Stimulated activated CD8-positive, alpha-beta memory T cell treated with anti-CD3 and anti-CD28 coated beads, Interleukin-15, amount 100 ng/mL, for 48 hours (primary cell): ENCODE measurements around the gene TMEM117.
"Not testable (repeated sequence)": the region's sequence is repeated elsewhere in the genome, so short reads cannot be mapped to it uniquely, and the experiment has no call there.

Source experiments
- DNase-seq, 2 donors: peaks; one replicate each; pipeline ENCODE4 v3.0.0-alpha.2; 2020; ENCODE audit warnings: low read depth in 2 of 2

The TMEM117 gene

DNA sequence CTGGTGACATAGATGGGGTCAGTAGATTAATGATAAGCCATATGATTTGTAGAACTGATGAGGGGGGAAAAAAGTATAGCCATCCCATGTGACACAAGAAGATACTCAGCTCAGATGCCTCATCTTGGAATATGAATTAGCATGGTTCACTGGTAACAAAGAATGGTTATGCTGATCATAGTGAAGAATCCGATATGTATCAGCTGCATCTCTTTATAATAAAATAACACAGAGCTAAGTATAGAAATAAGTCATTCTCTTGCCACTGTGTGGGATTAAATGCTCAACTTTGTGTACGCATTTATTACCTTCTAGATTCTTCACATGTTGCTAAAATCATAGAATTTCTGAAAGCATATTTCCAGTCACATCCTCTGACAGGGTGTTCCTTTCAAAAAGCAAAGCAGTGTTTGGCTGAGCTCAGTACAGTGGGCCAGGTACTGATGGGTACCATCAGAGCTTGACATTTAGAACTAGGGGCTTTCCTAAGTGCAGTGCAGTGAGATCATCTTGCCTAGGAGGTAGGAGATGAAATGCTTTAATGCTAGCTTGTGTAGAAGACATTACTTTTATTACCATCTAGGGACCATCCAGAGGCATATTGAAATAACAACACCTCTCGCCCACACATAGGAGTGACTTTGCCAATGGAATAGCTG, 256.2 kb downstream of the TMEM117 start:
- no peak for DNase-seq

DNA sequence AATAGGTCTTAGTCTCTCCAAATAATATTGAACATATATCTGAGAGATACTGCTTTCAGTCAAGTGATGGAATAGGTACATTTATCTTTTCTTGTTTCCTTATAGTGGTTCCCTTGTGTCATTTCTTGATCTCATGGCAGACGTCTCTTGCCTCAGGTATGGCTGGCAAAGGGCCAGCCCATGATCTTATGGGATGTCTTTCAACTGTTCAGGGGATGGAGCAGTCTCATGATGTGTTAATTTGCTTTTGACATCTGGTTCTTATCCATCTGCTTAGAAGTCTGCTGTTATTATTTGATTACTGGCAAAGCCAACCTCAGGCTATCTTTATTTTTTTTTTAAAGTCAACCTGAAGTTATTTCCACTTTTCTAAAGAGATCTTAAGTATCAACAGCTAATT, 262.9 kb downstream of the TMEM117 start:
- no peak for DNase-seq

DNA sequence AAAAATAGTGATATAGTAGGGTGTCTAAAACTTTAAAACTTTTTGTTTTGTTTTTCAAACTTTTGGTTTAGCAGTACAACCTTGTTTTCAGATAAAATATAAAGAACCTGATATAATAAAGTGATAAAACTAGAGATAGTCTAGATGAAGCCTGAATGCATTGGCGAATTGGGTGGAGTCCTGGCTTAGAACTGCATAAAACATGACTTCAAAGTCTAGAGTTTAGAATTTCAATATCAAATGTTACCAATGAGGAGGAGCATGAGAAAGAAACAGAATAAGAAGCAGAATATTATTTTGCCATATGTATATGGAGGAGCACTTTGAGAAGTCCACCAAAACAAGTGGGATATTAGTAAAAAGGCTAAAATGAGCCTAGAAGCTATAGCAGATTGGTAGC, 263.6 kb downstream of the TMEM117 start:
- no peak for DNase-seq

DNA sequence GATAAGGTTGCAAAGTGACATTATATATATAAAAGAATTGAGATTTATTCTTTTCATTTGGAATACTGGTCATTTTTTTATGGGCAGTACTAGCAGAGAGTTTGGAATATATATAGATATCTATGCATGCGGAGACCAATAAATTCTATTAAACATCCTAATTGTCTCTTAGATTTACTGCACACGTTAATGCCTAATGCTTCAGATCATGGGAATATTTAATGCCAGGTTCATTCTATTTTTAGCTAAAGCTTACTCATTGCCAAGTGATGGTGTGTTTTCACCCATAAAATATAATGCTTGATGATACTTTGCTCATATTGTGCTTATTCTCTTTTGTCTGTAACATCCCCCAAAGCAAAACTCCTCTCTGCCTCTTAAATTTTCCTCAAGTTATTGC, 264.4 kb downstream of the TMEM117 start:
- no peak for DNase-seq

DNA sequence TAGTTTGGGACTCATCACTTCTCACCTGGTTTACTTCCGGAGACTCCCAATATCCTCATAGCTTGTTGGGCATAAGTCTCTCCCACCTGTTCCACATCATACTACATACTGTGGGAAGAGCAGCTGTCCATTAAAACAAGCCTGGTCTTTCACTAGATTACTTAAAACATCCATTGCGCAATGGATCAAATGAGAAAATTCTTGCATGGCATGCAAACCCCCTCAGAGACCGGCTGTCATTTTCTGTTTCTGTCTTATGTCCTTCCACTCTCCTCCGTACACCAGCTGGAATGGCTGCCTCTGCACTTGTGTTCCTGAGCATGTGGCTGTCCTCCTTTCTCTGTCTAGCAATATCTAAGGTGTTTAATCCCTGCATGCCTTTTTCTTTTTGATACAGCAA, 265.6 kb downstream of the TMEM117 start:
- DNase-seq: no peak

DNA sequence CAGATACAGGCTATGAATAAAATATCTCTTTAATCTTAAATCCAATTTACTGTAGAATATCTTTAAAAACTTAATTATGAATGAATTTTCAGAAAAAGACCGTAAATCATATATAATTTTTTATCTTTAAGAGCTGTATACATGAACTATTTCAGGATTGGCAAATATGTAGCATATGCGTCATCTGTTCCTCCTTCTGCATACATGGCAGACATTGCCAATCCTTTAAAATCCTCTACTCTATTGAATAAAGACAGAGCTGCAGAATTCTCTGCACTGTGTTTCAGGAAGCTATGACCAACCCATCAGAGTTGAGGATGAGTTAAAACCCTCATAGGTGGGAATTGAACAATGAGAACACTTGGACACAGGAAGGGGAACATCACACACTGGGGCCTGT, 279.0 kb downstream of the TMEM117 start:
- DNase-seq: no peak

DNA sequence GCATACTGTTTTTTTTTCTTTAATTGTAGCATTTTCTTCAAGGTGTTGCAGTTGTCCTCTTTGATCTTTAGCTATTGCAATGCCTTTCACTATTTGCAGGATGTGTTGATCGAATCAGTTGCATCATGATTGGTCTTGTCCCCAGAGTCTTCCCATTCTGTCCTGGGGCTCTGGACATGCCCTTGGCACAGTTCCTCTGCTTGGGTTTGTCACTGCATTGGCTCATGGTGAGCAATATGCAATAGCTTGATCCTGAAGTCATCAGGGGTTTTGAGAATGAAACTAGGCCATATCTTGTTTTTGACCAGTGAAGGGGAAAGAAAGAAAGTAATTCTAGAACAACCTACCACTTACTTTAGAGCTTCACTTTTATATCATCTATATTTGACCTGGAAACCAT, 281.5 kb downstream of the TMEM117 start:
- no peak for DNase-seq

DNA sequence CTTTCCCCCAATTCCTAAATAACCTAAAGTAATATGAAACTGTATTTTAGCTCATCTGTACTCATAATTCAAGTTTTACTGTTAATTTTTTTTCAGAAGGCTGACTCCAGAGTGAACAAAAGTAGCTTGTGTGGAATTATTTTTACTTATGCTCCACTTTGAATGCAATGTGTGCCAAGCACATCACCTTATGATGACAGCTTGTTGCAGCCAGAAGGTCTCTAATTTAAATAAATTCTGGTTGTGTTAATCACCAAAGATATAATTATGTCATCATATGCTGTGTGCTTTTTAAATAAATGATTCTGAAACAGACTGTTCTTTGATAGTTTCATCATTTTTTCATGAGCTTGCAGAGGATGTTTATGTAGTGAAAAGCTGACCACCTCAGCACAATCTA, 283.1 kb downstream of the TMEM117 start:
- DNase-seq: no peak

DNA sequence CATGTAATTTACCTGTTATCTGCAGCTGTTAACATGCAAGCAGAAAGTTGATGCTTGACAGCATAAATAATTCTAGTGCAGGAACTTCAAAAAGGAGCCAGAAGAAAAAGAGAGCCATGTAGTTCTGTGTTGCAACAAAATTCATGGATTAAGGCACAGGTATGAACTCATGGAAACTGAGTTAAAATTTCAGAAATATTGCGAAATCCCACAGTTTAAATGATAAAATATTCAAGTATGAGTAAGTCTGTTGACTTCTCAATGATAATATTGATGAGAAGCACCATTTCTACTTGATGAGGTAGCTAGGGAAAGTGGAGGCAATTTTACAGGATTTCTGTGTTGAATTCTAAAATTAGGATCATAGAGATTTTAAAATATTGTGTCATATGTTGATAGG, 290.9 kb downstream of the TMEM117 start:
- DNase-seq: no peak

DNA sequence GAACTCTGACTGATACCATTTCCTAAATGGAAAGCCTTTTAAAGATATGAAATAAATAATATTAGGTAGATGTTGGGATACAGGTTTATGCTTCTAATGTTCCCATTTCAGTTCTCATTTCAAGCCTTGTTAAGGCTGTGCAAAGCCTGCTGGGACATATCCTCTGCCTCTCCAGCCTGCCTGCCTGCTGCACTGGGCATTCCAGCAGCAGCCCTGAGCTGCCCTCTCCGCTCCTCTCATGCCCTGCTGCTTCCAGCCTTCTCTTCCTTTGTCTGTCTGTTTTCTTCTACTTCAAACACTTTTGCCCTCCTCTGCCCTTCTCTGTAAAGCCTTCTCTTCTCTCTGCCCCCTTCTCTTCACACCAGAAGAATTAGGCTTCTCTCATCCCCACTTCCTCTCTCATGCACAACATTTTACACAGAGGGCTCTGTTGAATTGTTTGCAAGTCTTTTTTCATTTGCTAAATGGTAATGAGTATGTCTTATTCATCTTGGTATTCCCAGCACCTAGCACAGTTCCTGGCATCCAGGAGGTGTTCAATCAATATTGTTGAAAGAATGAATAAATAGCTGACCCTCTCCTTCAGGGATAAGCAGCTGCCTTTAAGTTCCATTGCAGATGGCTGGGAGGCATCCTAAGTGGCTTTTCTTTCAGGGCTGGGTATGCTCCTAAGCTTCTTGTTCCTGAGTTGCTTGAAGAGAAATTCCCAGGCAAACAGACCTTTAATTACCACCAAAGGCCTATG, 292.3 kb downstream of the TMEM117 start:
- no peak for DNase-seq

DNA sequence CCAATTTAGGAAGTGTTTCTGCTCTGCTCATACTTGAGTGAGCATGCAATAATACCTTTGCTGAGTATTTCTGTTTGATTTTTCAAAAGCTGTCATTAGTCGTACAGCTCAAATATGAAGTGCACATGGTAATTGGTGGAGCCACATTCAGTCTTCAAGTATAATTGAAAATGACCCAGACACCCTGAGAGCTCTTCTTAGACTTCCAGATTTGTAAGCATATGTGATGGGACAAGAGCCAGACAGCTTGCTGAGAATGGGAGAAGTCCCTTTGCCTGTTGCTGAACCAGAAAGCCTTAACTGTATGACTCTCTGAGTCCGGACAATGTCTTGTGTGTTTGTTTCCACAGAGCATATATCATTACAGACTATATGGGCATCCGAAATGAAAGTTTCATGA, 307.3 kb downstream of the TMEM117 start:
- no peak for DNase-seq

DNA sequence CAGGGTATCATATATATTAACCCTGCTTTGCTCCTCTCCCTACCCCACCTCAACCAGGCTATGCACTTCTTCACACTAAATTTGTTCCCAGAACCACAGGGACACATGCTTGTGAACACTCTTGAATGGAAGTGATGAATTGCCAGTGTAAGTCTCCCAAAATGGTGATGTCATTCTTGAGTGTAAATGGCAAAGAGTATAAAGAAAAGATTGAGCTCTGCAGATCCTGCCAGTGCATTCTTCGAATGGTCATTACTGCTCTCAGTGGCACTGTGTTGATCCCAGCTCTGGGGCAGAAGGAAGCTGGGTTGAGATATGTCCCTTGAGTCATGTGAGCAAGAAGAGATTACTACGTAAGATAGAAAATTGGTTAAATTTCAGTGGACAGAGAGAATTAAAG, 313.1 kb downstream of the TMEM117 start:
- no peak for DNase-seq

DNA sequence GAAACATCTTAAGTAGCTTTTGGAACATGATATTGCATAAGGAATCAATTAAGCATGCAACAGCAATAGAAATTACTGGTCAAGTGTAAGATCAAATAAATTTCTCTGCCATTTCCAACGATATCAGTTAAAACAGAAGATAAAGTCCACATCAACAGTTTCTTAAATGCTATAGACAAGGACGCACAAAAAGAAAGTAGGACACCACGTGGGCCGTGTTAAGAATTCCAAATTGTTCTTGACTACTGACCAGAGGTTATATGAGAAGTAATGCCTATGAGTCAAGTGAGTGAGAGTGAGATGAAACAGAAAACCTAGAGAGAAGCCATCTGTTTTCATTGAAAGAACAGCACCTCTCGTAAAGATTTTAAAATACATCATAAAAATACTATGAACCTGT, 318.2 kb downstream of the TMEM117 start:
- no peak for DNase-seq

DNA sequence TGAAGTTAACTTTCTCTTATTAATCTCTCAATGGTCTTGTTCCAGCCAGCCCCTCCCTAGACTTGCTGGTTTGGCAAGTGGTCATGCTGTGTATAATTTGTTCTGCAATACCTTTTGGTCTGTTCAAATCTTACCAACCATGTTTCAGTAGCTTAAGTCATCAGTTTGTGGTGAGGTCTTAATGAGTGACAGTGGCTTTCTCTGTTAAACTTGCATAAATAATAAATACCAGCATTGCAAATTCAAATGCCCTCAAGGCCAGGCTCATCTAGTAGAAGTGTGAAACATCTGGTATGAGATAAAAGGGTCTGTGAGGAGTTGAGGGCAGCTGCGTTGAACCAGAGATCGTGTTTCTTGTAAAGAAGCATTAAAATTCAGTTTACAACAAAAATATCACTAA, 319.5 kb downstream of the TMEM117 start:
- DNase-seq: no peak

DNA sequence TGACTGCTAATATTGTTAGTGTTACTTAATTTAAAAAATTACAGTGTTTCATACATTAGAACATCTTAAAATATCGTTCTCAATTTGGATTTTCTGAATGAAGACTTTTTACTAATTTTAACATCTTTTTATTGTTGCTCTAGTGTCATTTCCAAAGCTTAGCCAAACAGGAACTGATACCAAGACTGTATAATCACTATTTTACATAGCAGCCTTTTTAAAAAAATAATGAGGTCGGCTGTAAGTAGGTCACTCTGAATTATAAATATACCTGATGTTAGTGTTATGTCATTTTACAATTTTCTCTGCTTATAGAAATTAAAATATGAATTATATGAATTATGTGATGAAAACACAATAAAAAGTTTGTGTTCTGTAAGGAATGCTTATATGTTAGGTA, 321.5 kb downstream of the TMEM117 start:
- no peak for DNase-seq

DNA sequence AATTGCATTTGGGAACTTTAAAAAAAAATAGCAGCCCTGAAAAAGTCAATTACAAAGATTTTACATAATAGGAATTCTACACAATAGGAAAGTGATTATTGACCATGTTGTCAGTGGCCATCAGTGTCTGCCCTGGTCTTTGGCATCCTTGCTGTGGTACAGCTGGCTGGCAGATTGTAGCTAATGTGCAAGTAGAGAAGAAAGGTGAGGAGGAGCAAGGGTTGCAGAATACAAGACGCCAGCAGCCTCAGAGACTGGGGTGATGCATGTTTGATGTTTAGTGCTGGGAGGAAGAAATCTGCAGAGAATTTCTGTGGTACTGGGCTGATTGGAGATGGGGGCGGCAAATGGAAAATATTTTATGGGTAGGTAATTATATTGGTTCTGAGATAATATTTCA, 322.9 kb downstream of the TMEM117 start:
- DNase-seq: no peak

DNA sequence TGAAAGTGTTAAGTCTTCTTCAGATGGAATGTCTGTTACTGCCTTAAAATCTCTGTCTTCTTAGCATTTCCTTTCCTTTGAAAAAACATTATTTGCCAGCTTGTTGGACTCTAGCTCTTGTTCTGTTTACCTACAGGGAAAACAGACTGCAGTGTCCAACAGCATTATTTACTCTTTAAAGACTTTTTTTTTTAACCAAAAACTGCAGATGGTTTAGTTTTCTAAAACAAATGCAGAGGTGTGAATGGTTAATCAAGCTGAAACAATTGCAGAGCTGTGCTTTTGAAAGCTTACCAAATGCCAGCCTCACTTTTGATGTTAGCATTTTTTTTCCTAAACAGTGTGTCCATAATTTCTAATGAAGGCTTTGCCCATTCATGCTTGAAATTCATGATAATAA, 323.3 kb downstream of the TMEM117 start:
- DNase-seq: no peak

DNA sequence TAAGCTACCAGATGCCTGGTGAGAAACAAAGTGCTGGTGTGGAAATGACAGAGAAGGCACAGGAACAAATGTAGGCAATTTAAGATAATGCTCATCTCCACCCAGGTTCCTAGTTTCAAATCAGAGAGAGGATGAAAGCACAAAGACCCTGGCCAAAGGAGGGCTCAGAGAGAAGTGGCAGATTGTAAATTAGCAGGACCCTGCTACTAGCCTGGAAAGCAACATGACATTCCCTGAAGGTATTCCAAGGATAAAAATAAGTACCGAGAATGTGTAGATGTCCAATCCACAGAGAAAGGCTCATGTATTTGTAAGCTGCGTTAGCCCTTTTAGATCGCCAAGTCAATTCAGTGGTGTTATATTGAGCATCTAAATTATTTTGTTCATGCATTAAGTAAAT, 324.0 kb downstream of the TMEM117 start:
- DNase-seq: no peak

DNA sequence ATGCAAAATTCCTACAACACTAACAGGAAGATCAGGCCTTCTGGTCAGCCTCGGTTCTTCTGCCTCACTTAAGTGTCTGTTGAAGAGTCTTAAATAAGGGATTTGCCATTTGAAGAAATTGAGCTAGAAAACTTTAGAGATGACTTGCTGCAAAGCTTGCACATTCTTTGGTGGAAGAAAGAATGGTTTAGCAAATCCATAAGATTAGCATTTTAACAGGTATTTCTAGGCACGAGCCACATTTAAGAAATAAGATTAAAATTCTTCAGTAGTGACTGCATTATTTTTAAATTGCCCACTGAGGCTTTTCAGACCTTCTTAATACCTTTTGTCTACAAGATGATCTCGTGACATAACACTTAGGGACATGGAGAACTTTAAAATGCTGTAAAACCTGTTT, 327.1 kb downstream of the TMEM117 start:
- DNase-seq: no peak

DNA sequence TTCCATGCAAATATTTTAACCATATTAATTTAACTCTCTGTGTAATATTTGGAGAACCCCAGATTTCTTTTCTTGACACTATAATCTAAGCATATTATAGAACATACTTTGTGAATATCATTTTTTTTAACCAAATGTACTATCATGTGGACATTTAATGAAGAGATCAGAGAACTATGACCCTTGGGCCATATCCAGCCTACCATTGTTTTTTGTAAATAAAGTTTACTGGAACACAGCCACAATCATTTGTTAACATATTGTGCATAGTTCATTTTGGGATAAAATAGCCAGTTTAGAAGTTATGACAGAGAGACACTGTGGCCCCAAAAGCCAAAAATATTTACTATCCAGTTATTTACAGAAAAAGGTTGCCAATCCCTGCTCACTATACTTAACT, 338.2 kb downstream of the TMEM117 start:
- DNase-seq: no peak

DNA sequence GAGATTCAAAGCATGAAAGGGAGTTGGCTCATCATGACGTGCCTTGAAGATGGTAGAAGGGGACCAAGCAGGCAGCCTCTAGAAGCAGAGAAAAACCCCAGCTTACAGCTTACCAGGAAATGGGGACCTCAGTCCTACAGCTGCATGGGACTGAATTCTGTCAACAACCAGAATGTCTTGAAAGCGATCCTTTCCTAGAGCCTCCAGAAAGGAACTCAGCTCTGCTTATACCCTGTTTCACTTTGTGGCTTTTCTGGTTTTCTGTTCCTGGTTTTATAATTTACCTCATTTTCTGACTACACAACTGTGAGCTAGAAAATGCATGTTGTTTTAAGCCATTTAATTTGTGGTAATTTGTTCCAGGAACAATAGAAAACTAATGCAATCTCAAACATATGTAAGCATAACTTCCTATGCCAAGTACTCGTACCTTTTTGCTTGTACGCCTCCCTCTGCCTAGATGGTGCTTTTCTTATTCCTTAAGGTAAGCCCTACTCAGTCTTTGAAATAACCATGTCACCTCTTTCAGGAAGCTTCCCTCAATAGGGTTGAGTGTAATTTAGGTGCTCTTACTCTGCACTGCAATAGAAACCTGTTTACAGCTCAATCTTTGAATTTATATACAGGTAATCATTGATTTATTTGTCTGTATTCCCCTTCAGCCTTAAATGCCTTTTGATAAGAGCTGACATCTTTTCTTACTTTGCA, 348.8 kb downstream of the TMEM117 start:
- no peak for DNase-seq

DNA sequence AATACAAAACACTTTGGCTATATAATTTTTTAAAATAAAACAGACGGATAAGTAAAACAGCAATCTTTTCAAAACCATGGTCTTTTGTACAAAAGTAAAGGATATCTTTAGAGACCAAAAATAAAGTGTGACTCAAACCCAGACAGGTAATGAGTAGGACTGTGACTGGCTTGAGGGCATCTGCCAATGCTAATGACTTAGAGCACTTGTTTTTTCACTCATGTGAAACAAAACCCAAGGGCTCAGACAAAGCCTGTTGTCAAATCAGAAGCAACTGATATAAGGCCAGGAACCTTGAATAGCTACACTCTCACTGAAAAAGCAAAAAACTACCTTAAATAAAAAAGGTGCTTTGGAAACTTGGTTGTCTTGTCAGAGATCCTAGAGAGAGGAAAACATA, 357.4 kb downstream of the TMEM117 start:
- DNase-seq: no peak

DNA sequence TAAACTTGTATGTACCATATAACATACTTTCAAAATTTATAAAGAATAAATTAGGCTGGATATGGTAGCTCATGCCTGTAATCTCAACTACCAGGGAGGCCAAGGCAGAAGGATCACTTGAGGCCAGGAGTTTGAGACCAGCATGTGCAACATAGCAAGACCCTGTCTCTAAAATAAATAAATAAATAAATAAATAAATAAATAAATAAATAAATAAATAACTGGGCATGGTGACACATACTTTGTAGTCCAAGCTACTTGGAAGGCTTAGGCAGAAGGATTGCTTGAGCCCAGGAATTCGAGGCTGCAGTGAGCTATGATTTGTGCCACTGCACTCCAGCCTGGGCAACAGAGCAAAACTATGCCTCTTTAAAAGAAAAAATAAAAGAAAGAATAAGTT, 359.8 kb downstream of the TMEM117 start:
- not testable (repeated sequence) for DNase-seq
